Measurements from ENCODE around the gene ANKRD34A. TPM values are rescaled to one million over a fixed set of nuclear protein-coding genes. Genes with fewer than 3 reads are reported as not detected.

Gene ANKRD34A
- total and polyA plus RNA-seq, 2 experiments from 2014 or later = 2.7 to 5.7 TPM

- Histone ChIP-seq H3K27ac (peak overlapping the region; percentile 88), H3K27me3 (no peaks in the 10 kb centered on the region), H3K36me3 (peaks cover 24% of the 10 kb centered on the region), H3K9me3 (ENCODE audit: low read depth) (no peaks in the 10 kb centered on the region), H3K4me1 (ENCODE audit: low read depth) (peaks cover 5% of the 10 kb centered on the region), H3K4me3 (peak overlapping the region; percentile 85)
- no peak for TF ChIP-seq CTCF (IDR thresholded peaks at IDR 0.05; ENCODE audit: low read depth, low read length)
- DNase-seq (ENCODE audit: low read depth in 1 of 2, low spot score in 1 of 2) = peak; percentile 49 to 60
These were observed 45.1 kb downstream of the ANKRD34A start for GRCh38 chr1:145918992-145919939.

GRCh38 chr1:145918144-145918991, 46.0 kb downstream of the ANKRD34A start, which contains the start of gene PEX11B:
Gene PEX11B (minus strand): TSS chr1:145918717. CDS start chr1:145918688, 29 bp downstream.
- H3K36me3 ChIP-seq = peaks cover 25% of the 10 kb centered on the region
- DNase-seq (ENCODE audit: low read depth in 1 of 2, low spot score in 1 of 2) = peak; percentile 89 to 92
- no peaks in the 10 kb centered on the region for H3K9me3 ChIP-seq (ENCODE audit: low read depth)
- peak within 1 kb of the TSS; percentile 85 for H3K4me3 ChIP-seq
- peak within 1 kb of the TSS; percentile 88 for H3K27ac ChIP-seq
- no peak for TF ChIP-seq CTCF (IDR thresholded peaks at IDR 0.05; ENCODE audit: low read depth, low read length)
- peaks cover 5% of the 10 kb centered on the region for H3K4me1 ChIP-seq (ENCODE audit: low read depth)
- no peaks in the 10 kb centered on the region for H3K27me3 ChIP-seq

GRCh38 chr1:145917595-145917994, 46.8 kb downstream of the ANKRD34A start:
- H3K27me3 ChIP-seq = no peaks in the 10 kb centered on the region
- H3K27ac ChIP-seq = no peak overlapping the region
- TF ChIP-seq CTCF (IDR thresholded peaks at IDR 0.05; ENCODE audit: low read depth, low read length) = no peak

GRCh38 chr1:145916745-145917144, 47.6 kb downstream of the ANKRD34A start:
- no peak overlapping the region for H3K27ac ChIP-seq
- TF ChIP-seq CTCF (IDR thresholded peaks at IDR 0.05; ENCODE audit: low read depth, low read length) = no peak
- H3K9me3 ChIP-seq (ENCODE audit: low read depth) = no peaks in the 10 kb centered on the region
- H3K27me3 ChIP-seq = no peaks in the 10 kb centered on the region
- no peak overlapping the region for H3K4me3 ChIP-seq
- peaks cover 24% of the 10 kb centered on the region for H3K36me3 ChIP-seq
- peaks cover 5% of the 10 kb centered on the region for H3K4me1 ChIP-seq (ENCODE audit: low read depth)
- DNase-seq (ENCODE audit: low read depth in 1 of 2, low spot score in 1 of 2) = no peak

More at GRCh38 chr1:145917595-145917994, 46.8 kb downstream of the ANKRD34A start:
- H3K9me3 ChIP-seq (ENCODE audit: low read depth) = no peaks in the 10 kb centered on the region
- peaks cover 5% of the 10 kb centered on the region for H3K4me1 ChIP-seq (ENCODE audit: low read depth)
- peaks cover 24% of the 10 kb centered on the region for H3K36me3 ChIP-seq
- H3K4me3 ChIP-seq = peak overlapping the region; percentile 85
- DNase-seq (ENCODE audit: low read depth in 1 of 2, low spot score in 1 of 2) = no peak

- peaks cover 8% of the 10 kb centered on the region for H3K4me1 ChIP-seq (ENCODE audit: low read depth)
- no peaks in the 10 kb centered on the region for H3K9me3 ChIP-seq (ENCODE audit: low read depth)
- TF ChIP-seq CTCF (IDR thresholded peaks at IDR 0.05; ENCODE audit: low read depth, low read length) = no peak
- H3K27me3 ChIP-seq = no peaks in the 10 kb centered on the region
- H3K27ac ChIP-seq = no peak overlapping the region
- DNase-seq (ENCODE audit: low read depth in 1 of 2, low spot score in 1 of 2) = no peak
- peaks cover 36% of the 10 kb centered on the region for H3K36me3 ChIP-seq
- no peak overlapping the region for H3K4me3 ChIP-seq
These were observed 52.2 kb downstream of the ANKRD34A start for GRCh38 chr1:145912128-145912641.

Measured in cardiac muscle cell (in vitro differentiated cells and primary cell).